NOMO-1 (cell line): ENCODE data around the gene CCDC92B.
"Not testable (repeated sequence)": the region's sequence is repeated elsewhere in the genome, so short reads cannot be mapped to it uniquely, and the experiment has no call there.

Source experiments
- DNase-seq, 2 experiments: peaks; one replicate each; lab custom pipeline; 2025; ENCODE audit not compliant: unreplicated experiment in 2 of 2; lab: John Stamatoyannopoulos, UW

Gene CCDC92B

DNA sequence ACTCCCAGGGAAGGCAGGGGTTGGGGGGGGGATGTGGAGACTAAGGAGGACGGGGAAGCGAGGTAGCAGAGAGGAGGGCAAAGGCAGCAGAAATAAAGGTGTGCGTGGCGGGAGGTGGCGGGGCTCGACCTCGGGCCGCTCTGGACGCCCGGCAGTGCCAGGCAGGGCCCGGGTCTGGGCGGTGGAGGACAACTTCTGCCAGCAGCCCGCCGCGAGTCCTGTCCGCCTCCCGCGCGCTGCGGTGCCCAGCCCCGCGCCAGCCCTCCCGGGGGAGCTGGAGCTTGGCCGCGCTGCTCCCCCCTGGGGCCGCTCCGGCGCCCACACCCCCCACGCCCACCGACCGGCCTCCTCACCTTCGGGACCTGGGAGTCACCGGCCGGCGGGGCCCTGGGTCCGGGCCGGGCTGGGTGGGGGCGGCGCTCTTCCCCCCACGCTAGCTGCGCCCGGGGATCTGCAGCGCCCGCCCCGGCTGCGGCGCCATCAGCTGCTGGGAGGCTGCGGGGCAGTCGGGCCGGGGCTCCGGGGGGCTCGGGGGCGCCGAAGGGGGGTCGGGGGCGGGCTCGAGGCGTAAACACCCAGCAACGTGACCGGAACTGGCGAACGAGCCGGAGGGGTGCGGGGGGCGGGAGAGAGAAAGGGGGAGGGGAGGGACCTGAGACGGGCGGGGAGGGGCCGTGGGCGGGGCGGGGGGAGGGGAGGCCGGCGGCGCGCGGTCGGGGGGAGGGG is at the start of gene CCDC92B:
Gene CCDC92B, minus strand, starts transcription at position 595 of the 726 bp plus-strand sequence. CDS start 14,507 bp downstream, outside the sequence.
- no peak for DNase-seq

DNA sequence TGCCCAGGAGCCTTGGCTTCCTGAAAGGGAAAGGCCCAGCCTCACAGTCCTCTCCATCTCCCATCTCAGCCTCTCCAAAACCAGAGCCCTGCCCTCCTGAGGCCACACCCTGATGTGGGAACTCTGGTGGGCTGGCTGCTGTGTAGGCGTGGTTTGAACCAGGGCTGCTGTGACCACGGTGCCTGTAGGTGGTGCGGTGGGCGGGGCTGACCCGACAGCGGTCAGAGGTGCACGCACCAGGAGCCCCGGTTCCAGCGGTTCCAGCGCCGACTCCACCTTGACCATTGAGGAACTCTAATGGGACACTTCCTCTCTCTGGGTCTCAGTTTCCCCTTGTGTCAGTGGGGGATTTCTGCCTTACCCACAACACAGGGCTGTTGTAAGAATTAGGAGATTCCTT is 49.2 kb upstream of the CCDC92B start:
- no peak for DNase-seq

DNA sequence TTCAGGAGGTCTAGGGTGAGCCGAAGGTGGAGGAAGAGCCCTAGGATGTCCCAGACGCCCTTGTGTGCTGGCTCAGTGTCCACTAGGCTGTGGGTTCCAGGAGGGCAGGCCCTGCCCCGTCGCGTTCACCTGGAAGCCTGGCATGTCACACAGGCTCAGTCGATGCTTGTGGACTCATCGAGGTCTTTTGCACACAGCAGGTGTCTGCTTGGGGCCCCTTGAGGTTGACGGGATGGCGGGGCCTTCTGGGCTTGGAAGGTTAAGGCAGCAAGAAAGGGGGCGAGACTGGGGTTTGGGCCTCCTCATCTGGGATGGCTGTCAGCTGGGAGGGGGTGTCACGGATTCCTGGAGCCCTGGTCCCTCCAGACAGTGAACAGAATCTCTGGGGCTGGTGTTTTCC is 48.7 kb upstream of the CCDC92B start:
- DNase-seq: no peak

DNA sequence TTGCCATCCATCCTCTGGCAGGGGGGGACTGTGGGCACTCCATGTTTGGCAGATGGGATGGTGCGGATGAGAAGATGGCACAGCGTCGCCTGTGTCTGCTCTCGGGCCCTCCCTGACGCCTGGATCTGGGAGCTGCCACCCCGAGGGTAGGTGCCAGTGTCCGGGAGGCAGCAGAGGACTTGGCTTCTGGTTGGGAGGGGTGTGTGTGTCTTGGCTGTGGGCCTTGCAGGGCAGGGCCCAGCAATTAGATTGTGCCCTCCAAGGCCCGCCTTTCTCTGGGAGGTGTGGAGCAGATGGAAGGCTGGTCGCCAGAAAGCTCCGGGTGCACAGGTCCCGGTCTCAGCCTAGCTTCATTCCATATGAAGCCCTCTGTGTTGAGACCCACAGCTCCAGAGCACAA is 48.2 kb upstream of the CCDC92B start:
- no peak for DNase-seq

DNA sequence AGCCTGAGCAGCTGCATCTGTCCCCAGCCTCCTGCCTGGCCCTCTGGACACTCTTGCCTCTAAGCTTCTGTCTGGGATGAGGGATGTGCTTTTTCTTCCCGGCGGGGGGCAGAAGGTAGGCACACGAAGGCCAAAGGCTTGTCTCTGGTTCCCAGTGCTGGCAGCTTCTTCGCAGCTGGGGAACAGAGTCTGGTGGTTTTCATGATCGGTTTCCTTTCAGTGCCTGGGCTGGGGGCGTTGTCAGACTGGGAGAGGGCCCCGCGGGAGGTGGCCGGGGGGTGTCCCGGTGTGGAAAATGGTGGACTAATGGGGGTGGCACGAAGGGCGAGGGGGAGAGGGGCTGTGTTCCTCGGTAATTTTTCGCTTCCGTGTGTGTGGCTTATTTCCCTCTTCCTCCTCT is 47.8 kb upstream of the CCDC92B start:
- no peak for DNase-seq

DNA sequence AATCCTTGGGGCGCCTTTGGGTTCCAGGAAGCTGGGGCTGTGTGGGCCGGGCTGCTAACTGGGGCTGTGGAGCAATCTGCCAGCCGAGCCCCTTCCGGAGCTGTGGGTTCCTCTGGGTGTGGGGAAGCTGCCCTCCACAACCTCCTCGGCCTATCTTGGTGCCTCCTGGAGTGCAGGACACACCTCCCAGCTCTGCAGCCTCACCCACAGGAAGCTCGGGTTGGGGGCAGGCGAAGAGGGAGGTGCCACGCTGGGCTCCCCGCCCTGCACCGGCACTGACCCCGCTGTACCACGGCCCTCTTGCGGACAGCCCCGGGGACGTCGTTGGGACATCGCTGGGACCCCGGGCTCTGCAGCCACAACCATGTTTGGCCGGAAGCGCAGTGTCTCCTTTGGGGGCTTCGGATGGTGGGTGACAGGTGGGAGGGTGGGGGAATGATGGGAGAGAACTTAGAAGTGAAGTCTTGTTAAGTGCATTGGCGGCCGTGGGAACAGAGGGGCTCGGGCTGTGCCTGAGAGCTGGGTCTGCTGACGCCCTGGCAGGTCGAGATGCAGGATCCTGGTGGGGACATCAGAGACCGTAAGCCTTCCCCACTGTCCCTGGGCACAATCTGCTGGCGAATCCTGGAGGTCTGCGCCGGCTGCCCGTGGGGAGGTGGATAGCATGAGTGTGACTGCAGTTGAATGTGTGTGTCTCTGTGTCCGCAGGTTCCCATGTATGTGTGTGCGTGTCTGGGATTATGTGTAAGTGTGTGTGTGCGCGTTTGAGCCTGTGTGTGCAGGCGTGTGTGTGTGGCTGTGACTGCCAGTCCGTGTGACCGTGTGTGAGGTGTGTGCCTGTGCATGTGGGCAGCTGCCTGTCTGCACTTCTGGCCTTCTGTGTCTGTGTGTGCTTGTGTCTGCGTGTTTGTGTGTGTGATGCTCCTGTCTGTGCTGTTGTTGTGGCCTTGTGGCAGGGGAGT is 47.0 kb upstream of the CCDC92B start, which contains the start of gene RAP1GAP2:
Gene RAP1GAP2, plus strand, starts transcription at position 275 of the 962 bp plus-strand sequence. Its CDS starts 90 bp downstream, at position 365.
- peak; percentile 97 to 98 for DNase-seq

DNA sequence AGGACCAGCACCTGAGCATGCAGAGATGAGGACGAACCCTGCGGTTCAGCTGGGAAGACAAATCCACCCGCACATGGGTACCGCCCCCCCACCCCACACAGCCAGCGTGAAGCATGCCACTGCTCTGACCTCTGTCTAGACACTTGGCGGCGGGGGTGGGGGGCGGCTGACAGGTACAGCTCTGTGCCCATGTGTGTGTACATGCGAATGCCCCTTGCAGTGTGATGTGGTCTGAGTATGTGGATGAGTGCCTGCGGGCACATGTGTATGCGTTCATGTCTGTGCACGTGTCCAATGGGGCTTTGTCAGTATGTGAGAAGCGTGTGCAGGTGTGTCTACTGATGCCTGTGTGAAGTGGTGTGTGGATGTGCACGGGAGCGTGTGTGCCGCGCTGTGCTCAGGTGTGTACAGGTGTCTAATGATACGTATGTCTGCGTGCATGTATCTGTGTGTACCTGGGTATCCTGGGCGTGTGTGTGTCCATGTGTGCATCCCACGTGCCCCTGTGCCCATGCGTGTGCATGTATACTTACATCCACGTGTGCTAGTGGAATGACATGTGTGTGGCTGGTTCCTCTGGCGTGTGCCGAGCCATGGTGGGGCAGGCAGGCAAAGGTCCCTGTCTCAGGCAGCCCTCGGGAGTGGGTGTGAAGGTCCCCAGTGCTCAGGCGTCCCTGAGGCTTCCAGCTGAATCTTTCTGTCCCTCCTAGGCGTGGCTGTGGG is 46.1 kb upstream of the CCDC92B start:
- no peak for DNase-seq

DNA sequence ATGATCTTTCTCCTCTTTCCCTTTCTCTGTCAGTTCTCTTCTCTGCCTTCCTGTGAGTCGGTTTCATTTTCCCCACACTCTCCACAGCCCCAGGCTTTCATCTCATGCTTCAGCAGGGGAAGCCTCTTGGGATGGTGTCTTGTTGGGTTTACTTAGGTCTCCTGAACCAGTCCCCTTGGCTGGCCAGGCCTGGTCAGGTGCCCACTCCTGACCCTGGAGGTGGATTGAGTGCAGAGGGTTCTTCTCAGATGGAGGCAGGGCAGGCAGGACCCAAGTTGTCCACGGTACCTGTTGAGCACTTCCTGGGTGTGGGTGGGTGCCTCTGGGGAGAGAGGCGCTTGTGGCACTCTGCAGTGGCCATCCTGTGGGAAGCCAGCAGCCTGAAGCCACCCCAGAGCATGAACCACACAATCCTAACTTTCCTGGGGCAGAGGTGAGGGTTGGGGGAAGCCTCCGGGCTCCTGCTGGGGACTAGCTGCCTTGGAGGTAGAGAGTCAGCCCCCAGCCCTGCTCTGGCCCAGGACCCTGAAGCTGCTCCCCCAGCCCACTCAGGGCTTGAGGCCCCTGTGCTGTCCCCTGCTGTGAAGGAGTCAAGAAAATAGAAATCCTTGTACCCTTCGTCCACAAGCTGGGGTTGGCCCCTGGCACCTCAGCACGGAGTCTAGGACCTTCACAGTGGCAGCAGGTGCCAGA is 44.8 kb upstream of the CCDC92B start:
- no peak for DNase-seq

DNA sequence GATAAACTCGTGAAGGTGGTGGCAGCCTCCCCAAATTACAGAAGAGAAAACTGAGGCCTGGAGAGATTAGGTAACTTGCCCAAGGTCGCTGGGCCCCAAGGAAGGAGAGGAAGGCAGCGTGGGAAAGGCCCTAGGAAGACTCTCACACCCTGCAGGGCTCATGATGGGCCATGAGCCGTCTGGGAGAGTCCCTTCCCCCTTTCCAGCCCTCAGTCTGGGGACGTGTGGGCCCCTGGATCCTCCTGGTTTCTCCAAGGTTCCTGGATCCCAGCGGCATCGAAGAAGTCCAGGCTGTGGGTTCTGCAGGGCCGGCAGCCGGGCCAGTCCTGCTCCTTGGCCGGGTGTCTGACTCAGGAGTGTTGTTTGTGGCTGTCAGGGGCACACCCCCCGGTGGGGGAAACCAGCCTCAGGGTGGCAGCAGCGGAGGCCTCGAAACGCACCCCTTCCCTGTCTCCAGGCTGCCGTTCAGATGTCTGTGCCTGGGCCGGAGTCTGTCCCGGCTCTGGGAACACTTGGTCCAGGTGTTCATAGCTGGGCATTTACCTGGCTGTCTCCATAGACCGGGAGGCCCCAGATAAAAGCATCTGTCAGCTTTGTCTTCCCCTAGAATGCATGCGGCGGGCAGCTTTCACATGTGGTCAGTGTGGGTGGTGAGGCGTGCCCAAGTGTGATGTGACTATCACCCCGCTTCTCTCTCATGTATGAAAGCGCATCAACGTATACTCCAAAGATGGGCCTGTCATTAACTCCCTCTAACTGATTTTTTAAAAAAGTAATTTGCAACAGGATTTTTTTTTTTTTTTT is 43.1 kb upstream of the CCDC92B start:
- no peak for DNase-seq

DNA sequence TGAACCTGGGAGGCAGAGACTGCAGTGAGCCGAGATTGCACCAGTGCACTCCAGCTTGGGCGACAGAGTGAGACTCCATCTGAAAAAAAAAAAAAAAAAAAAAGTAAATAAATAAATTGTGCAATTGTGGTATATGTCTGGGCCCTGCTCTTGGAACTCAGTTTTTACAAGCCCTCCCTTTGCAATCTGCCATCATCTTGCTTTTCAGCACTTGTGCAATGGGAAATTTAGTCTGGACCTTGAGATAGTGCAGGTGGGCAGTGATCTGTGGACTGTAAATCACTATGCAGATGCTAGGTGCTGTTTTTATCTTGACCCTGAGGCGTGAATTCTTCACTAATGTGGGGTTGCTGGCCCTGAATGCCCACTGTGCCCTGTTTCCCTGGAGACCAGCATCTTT is 40.2 kb upstream of the CCDC92B start:
- peak in 1 of 2 experiments; percentile 9 for DNase-seq

DNA sequence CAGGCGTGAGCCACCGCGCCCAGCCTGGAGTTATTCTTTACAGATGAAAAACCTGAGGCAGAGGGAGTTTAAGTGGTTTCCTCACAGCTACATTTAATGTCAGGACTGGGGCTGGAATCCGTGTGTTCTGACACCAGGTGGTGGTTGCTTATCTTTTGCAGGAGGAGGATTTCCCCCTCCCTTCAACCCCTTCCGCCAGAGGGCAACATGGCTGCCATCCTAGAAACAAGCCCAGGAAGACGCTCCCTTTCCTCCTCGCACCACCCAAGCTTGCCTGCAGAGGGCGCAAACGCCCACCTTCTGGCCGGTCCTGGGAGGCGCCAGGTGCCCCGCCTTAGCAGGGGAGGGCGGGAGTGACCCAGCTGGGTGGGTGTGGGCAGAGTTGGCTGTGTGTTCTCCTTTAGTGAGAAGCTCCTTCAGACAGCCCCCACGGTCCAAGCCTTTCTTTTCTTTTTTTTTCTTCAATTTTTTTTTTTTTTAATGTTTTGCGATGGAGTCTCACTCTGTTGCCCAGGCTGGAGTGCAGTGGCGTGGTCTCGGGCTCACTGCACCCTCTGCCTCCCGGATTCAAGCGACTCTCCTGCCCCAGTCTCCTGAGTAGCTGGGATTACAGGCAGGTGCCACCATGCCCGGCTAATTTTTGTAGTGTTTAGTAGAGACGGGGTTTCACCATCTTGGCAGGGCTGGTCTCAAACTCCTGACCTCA is 36.9 kb upstream of the CCDC92B start:
- peak; percentile 79 to 92 for DNase-seq

DNA sequence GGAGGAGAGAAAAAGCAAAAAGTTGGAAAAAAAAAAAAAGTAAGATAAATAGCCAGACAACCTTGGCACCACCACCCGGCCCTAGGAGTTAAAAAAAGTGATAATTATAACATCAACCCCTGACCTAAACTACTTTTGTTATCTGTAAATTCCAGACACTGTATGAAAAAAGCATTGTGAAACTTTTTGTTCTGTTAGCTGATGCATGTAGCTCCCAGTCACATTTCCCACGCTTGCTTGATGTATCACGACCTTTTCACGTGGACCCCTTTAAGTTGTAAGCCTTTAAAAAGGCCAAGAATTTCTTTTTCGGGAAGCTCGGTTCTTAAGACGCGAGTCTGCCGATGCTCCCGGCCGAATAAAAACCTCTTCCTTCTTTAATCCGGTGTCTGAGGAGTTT is 35.9 kb upstream of the CCDC92B start:
- DNase-seq: not testable (repeated sequence)

DNA sequence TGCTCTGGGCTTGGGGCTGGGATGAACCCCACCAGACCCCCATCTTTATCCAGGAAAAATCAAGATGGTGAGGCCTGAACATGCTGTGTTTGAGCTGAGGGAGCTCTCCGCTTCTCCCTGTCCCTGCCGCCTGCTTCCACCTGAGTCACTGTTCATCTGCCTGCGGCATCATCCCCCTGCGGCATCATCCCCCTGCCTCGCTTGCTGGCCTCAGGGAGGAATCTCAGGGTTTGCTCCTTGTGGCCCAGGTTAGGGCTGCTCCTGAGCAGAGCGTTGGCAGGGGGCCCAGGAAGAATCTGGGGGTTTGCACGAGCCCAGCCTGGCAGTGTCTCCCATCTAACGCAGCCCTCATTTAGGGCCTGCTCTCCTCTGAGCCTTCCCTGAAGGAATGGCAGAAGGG is 35.4 kb upstream of the CCDC92B start:
- no peak for DNase-seq

DNA sequence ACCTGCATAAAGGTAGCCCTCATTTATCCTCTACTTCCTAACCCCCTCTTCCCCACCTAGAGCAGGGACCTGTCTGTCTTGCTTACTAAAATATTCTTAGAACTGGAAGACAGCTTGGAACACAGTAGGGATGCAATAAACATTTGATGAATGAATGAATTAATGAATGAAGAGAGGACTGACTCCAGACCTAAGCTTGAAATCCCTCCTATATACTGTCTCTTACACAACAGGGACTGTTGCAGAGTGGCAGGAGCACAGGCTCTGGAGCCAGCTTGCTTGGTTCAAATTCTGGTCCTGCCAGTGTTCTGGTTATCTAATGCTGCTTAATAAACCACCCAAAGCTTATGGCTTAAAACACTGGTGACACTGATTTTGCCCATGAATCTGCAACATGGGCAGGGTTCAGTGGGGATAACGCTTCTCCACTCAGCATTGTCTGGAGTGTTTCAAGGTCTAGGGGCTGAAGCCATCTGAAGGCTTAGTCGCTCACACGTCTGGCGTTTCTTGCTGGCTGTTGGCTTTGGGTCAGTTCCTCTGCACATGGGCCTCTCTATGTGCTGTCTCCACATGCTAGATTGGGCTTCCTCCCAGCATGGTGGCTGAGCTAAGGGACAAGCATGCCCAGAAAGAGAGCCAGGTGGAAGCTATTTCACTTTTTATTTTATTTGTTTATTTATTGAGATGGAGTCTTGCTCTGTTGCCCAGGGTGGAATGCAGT is 34.0 kb upstream of the CCDC92B start:
- DNase-seq: no peak

DNA sequence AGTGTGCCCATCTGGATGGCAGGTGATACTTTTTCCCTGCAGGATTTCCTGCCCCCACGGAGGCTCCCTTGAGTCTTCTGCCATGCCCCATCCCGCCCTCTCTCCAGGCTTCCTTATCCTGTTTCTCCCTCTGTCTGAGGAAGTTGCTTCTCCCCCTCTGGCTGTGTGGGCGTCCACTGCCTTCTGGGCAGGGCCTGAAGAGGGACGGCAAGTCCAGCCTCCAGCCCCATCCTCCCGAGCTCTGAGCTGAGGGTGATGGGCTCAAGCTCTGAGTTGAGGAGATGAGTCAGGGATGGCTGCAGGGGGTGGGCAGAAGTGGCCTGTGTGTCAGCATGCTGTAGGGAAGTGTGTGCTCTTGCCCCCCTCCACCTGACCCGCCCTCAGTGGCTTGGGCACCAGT is 32.6 kb upstream of the CCDC92B start:
- DNase-seq: no peak

DNA sequence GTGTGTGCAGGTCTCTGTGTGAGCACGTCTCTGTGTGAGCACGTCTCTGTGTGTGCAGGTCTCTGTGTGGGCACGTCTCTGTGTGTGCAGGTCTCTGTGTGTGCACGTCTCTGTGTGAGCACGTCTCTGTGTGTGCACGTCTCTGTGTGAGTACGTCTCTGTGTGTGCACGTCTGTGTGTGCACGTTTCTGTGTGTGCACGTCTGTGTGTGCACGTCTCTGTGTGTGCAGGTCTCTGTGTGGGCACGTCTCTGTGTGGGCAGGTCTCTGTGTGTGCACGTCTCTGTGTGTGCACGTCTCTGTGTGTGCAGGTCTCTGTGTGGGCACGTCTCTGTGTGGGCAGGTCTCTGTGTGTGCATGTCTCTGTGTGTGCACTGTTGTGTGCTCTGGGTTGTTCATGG is 32.1 kb upstream of the CCDC92B start:
- not testable (repeated sequence) for DNase-seq

DNA sequence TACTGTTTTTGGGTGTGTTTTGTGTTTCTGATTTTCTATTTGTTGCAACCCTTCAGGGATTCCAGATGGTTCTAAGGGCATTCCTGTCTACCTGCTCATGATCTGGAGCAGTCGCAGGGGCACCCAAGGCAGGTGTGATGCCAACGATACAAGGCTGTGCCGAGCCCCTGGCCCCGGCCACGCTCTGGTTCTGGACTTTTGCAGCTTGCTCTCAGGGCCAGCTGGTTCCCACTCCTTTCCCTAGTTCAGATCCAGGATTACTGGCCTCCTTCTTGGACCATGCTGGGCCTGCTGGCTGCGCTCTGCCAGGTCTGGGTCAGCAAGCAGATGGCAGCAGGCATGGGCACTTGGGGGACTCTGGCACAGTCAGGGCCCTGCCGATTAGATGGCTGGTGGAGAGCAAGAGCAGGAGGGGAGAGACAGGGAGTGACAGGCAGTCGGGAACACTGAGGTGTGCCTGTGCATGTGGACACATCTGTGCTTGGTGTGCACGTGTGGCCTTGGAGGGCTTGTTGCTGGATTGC is 31.5 kb upstream of the CCDC92B start:
- DNase-seq: no peak

DNA sequence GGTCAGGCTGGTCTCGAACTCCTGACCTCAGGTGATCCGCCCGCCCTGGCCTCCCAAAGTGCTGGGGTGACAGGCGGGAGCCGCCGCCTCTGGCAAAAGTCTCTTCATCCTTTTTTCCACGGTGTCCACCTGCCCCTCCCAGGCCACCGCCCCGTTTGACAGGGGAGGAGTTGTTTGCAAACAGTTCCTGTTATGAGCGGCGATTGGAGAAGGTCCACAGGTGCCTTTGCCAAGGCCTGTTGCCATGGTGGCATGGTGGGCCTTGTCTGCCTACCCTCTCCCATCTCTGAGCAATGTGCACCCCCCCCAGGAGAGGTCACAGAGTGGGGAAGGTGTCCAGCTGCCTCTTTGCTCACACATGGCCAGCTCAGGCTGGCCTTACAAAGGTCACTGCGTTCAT is 30.8 kb upstream of the CCDC92B start:
- no peak for DNase-seq
